Measurements from ENCODE around the gene AAMP. TPM values are rescaled to one million over a fixed set of nuclear protein-coding genes. Genes with fewer than 3 reads are reported as not detected.

Gene AAMP
- total RNA-seq, 1 donor from 2014 or later, result 205 TPM

GRCh38 chr2:218216336-218216673 lies 53.6 kb downstream of the AAMP start:
- no peak for DNase-seq (ENCODE audit: low read depth)
- peaks cover 1% of the 10 kb centered on the region for H3K36me3 ChIP-seq (ENCODE audit: control insufficient read depth, insufficient read depth, low read length)
- peak overlapping the region; percentile 95 for H3K4me3 ChIP-seq (ENCODE audit: low read depth, low read length)
- TF ChIP-seq CTCF (IDR thresholded peaks at IDR 0.05; ENCODE audit: insufficient read depth, low read length, severe bottlenecking), result no peak
- no peaks in the 10 kb centered on the region for H3K27me3 ChIP-seq (ENCODE audit: control insufficient read depth, insufficient read depth, low read length)
- FAIRE-seq, result no peak

Other genes with a start within 250 kb of the AAMP start
- not detected in 2 replicates for gene RUFY4, start 200.9 kb downstream of the AAMP start, total RNA-seq
- 0.13 TPM in 1 of 2 replicates, not detected in the other for gene CXCR2, start 144.1 kb downstream of the AAMP start, total RNA-seq
- gene CXCR1, start 103.2 kb downstream of the AAMP start, total RNA-seq, result not detected in 2 replicates
- gene ARPC2, start 52.9 kb downstream of the AAMP start, total RNA-seq, result 504 and 577 TPM in 2 replicates
- gene GPBAR1, start 9.1 kb downstream of the AAMP start, total RNA-seq, result under 0.01 TPM in 1 of 2 replicates, not detected in the other
- 10.3 and 16.8 TPM in 2 replicates for gene PNKD, start 382 bp upstream of the AAMP start, total RNA-seq
- gene TMBIM1, start 22.4 kb upstream of the AAMP start, total RNA-seq, result 468 and 656 TPM in 2 replicates
- not detected in 2 replicates for gene CATIP, start 86.7 kb upstream of the AAMP start, total RNA-seq
- gene SLC11A1, start 112.1 kb upstream of the AAMP start, total RNA-seq, result 0.26 and 0.51 TPM in 2 replicates
- 26.5 and 32.1 TPM in 2 replicates for gene CTDSP1, start 129.7 kb upstream of the AAMP start, total RNA-seq
- gene VIL1, start 149.0 kb upstream of the AAMP start, total RNA-seq, result not detected in 2 replicates